SW 1271 (cell line): ENCODE measurements around the gene CASP10.
"Not testable (repeated sequence)": the region's sequence is repeated elsewhere in the genome, so short reads cannot be mapped to it uniquely, and the experiment has no call there.

Experiments used
- DNase-seq, 2 experiments: peaks; one replicate each; lab custom pipeline; 2025; lab: John Stamatoyannopoulos, UW

The CASP10 gene

GRCh38 chr2:201233812-201234662, 51.1 kb downstream of the CASP10 start:
- DNase-seq: peak in 1 of 2 experiments; percentile 63

- no peak for DNase-seq
Observed at GRCh38 chr2:201234663-201235135, 51.8 kb downstream of the CASP10 start.

GRCh38 chr2:201235860-201236811, 53.2 kb downstream of the CASP10 start:
- peak; percentile 56 to 79 for DNase-seq

DNA sequence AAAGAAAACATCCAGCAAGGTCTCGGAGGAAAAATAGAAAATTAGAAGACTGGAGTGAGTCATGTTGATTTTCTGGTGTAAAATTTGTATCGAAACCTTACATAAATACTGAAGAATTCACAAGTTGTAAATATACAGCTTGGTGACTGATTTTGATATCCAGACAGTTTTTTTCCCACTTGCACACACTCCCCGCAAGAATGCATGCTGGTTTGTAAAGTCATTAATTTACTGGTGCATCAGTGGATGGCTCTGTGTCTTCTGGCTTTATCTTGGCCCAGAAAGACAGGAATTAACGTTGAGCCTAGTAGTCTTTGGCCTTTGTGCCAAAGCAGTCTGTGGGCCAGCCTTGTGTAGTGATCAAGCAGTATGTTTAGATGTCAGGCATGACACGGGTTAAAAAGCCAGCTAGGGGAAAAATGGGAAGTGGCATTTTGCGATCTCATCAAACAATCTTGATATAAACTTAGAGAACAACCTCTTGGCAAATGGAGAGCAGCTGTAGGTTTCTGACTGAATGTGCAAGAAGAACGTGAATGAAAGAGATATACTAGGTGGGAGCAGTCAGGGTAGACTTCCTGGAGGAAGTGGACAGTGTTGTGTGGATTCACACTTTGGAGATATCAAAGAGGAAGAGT, 54.7 kb downstream of the CASP10 start:
- no peak for DNase-seq

- DNase-seq: not testable (repeated sequence)
Observed at GRCh38 chr2:201239167-201239935, 56.4 kb downstream of the CASP10 start.

DNA sequence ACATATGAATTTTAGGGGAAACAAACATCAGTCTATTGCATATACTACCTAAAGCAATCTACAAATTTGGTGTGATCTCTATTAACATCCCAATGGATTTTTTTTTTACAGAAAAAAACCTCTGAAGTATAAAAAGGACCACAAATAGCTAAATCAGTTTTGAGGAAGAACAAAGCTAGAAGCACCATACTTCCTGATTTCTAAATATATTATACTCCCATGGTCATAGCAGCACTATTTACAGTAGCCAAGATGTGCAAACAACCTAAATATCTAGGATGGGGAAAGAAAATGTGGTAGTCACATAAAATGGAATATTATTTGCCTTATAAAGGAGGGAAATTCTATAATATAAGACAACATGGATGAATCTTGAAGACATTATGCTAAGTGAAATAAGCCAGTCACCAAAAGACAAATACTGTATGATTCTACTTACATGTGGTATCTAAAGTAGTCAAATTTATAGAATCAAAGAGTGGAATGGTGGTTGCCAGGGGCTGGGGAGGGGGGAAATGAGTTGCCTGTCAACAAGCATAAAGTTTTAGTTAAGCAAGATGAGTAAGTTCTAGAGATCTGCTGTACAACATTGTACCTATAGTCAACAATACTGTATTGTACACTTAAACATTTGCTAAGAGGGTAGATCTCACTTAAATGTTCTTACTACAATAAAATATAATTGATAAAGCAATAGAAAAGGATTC, 59.8 kb downstream of the CASP10 start:
- DNase-seq: no peak

GRCh38 chr2:201244829-201245228, 61.9 kb downstream of the CASP10 start:
- DNase-seq: no peak

DNA sequence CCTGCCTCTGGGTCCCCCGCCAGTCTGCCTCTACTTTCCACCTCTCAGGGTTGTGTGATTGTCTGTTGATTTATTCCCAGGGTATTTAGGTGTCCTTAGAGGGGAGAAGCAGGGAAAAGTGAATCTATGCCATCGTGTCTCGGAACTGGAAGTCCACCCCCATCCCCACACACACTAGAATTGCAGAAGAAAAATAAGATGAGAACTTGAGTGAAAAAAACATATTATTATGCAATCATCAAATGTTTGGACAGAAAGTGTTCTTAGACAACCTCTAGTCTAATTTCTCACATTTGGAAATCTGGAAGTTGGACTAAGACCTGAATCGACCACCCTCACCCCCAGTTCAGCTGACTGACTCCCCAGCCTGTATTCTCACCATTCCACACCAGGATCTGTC, 63.3 kb downstream of the CASP10 start:
- no peak for DNase-seq

- DNase-seq: no peak
Observed at GRCh38 chr2:201248288-201248844, 65.4 kb downstream of the CASP10 start.

DNA sequence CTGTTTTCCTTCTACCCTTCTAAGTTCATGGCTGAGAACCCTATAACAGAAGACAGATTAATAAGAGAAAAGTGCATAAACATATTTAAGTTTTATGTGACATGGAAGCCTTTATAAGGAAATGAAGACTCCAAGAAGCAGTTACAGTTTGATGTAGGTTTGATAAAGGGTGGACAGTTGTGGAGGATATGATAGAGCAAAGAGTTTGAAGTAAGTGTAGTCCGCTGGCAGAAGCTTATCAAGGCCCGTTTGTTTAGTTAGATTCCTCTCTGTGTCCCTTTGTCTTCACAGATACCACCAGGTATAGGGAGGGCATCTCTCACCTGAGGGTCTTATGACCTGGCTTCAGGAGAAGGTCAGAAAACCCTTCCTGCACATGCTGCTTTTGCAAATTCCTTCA, 66.9 kb downstream of the CASP10 start:
- DNase-seq: no peak

- no peak for DNase-seq
Observed at GRCh38 chr2:201250741-201251140, 67.8 kb downstream of the CASP10 start.

GRCh38 chr2:201254081-201254730, 71.3 kb downstream of the CASP10 start:
- no peak for DNase-seq

- DNase-seq: no peak
Observed at GRCh38 chr2:201255408-201256033, 72.6 kb downstream of the CASP10 start.

DNA sequence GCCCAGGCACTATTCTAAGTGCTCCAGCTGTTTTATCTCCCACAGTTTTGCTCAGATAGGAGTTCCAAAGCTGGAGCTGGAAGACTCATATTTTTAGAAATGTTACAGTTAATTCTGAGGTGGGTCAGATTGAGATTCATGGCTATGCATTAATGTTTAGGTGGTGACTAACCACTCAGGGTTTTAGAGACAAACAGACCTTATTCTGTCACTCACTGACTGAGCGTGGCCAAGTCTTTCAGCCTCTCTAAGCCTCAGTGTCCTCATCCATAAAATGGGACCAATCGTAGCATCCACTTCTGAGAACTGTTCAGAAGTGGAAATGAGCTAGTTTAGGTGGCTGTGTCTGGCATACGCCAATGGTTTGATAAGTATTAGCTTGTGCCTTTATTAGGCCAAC, 73.1 kb downstream of the CASP10 start:
- DNase-seq: no peak

GRCh38 chr2:201257381-201257955, 74.5 kb downstream of the CASP10 start:
- peak in 1 of 2 experiments; percentile 78 for DNase-seq

- DNase-seq: peak; percentile 92 to 96
Observed at GRCh38 chr2:201257956-201258665, 75.2 kb downstream of the CASP10 start.

GRCh38 chr2:201258666-201259615, 76.0 kb downstream of the CASP10 start:
- DNase-seq: peak in 1 of 2 experiments; percentile 86
